Mesothelial cell of epicardium (in vitro differentiated cells): ENCODE measurements around the gene WDR38. TPM values are rescaled to one million over a fixed set of nuclear protein-coding genes. Genes with fewer than 3 reads are reported as not detected.

Source experiments
- DNase-seq, 2 experiments: peaks; one replicate each; pipeline ENCODE4 v3.0.0; 2021; ENCODE audit warnings: low spot score in 2 of 2; ENCODE audit not compliant: unreplicated experiment in 2 of 2
- H3K27ac Mint-ChIP-seq: 2 replicates; pipeline ENCODE4 v1.8.0; 2021; ENCODE audit warnings: mixed read lengths
- H3K27me3 Mint-ChIP-seq: 2 replicates; pipeline ENCODE4 v1.8.0; 2021; ENCODE audit warnings: low read depth, mixed read lengths
- H3K36me3 Mint-ChIP-seq: 2 replicates; pipeline ENCODE4 v1.8.0; 2021; ENCODE audit warnings: mixed read lengths
- H3K4me1 Mint-ChIP-seq: 2 replicates; pipeline ENCODE4 v1.8.0; 2021; ENCODE audit warnings: mixed read lengths
- H3K4me3 Mint-ChIP-seq: 2 replicates; pipeline ENCODE4 v1.8.0; 2021; ENCODE audit warnings: mild to moderate bottlenecking, moderate library complexity, mixed read lengths
- H3K9me3 Mint-ChIP-seq: 2 replicates; pipeline ENCODE4 v1.8.0; 2021; ENCODE audit warnings: mixed read lengths
- total RNA-seq: library from RNA; stranded (reverse); gene quantifications from 3 replicates; pipeline ENCODE4 v1.2.1, GENCODE V29; 2021
- TF ChIP-seq, protein P1 (sequence below): fragments of 200-600 bp; sonication (generic); IDR thresholded peaks from one replicate; pipeline ENCODE4 v1.5.0; 2021; ENCODE audit warnings: antibody characterized with exemption; ENCODE audit not compliant: unreplicated experiment

The WDR38 gene
- total RNA-seq, 1 donor from 2014 or later = not detected

- Mint-ChIP-seq H3K9me3 (no peaks in the 10 kb centered on the region), H3K27me3 (no peaks in the 10 kb centered on the region), H3K36me3 (peaks cover 6% of the 10 kb centered on the region), H3K27ac (peak overlapping the region; percentile 87), H3K4me1 (peaks cover 27% of the 10 kb centered on the region), H3K4me3 (peak overlapping the region; percentile 94)
- no peak for DNase-seq
- TF ChIP-seq, protein P1, sequence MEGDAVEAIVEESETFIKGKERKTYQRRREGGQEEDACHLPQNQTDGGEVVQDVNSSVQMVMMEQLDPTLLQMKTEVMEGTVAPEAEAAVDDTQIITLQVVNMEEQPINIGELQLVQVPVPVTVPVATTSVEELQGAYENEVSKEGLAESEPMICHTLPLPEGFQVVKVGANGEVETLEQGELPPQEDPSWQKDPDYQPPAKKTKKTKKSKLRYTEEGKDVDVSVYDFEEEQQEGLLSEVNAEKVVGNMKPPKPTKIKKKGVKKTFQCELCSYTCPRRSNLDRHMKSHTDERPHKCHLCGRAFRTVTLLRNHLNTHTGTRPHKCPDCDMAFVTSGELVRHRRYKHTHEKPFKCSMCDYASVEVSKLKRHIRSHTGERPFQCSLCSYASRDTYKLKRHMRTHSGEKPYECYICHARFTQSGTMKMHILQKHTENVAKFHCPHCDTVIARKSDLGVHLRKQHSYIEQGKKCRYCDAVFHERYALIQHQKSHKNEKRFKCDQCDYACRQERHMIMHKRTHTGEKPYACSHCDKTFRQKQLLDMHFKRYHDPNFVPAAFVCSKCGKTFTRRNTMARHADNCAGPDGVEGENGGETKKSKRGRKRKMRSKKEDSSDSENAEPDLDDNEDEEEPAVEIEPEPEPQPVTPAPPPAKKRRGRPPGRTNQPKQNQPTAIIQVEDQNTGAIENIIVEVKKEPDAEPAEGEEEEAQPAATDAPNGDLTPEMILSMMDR = no peak
These were observed 6.7 kb downstream of the WDR38 start for GRCh38 chr9:124859803-124860581.

- no peak for DNase-seq
- TF ChIP-seq, protein P1 = peak; percentile 1
- Mint-ChIP-seq H3K9me3 (no peaks in the 10 kb centered on the region), H3K4me1 (peaks cover 27% of the 10 kb centered on the region), H3K36me3 (peaks cover 6% of the 10 kb centered on the region), H3K27me3 (no peaks in the 10 kb centered on the region), H3K4me3 (peak overlapping the region; percentile 94), H3K27ac (peak overlapping the region; percentile 99)
These were observed 7.5 kb downstream of the WDR38 start for GRCh38 chr9:124860582-124861341.

DNA sequence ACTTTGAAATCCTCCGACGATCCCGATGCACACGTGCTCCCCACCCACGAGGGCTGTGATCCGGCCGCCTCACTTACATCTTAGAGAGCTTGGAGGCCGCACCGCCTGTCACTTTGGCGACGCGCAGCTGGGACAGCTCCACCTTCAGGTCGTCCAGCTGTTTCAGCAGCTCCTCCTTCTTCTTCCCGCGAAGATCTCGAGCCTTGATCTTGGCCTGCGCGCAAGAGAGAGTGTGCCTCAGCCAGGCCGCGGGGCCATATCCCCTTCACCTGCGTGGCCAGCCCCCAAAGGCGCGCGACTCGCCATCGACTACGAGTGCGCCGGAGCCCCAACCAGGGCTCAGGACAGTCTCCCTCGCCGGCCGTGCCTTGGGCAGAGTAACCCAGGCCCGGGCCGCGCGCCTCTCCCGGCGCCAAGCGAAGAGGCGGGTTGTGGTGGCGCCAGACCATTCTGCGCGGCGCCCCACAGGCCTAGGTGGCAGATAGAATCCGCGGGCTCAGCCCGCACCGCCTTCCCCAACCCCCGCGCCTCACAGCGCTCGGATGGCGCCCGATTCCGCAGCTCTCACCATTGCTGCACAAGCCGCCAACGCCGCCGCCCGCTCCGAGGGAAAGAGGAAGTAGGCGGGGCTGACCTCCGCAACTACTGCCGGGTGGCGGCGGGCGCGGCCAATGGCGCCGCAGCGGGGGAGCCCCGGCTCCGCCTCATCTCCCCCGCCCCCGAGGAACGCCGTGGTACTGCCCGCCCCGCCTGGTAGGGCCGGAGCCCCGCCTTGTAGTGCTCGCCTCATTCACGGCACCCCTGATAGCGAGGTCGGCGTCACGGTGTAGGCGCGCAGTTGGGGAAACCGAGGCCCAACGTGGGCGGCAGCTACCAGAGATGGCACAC is 8.3 kb downstream of the WDR38 start, which contains the start of the genes ARPC5L and RPL35:
ARPC5L (plus strand) TSS at position 789 of the 888 bp plus-strand sequence. CDS start 7,161 bp downstream, outside the sequence.
RPL35 (minus strand) TSS at position 616 of the 888 bp plus-strand sequence; CDS start at position 571, 45 bp downstream.
- Mint-ChIP-seq H3K27ac (peak within 1 kb of the TSS; percentile 99), H3K9me3 (no peaks in the 10 kb centered on the region), H3K4me3 (peak within 1 kb of the TSS; percentile 94), H3K27me3 (no peaks in the 10 kb centered on the region), H3K4me1 (peaks cover 27% of the 10 kb centered on the region), H3K36me3 (peaks cover 6% of the 10 kb centered on the region)
- TF ChIP-seq, protein P1 = peak; percentile 34
- peak; percentile 93 to 96 for DNase-seq

DNA sequence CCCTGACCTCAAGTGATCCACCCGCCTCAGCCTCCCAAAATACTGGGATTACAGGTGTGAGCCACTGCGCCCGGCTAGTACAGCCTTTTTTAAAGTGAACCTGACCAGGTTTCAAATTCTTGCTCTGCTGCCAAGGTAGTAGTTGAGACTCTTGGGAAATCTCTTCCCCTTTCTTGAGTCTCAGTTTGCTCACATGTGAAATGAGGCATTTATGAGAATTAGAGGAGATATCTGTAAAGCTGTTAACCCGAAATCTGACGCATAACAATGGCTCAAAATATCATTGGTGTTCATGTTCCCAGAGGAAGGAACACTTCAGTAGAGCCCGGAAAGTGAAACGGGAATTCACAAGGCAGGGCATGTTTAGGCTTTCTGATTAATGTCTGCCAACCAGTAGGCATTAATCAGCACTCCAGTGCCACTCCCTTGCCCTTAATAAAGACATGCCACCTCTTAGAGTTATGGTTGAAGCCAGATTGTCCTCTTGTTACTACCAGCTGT is 10.2 kb downstream of the WDR38 start:
- Mint-ChIP-seq H3K4me3 (peak overlapping the region; percentile 51), H3K4me1 (peaks cover 39% of the 10 kb centered on the region), H3K9me3 (no peaks in the 10 kb centered on the region), H3K36me3 (peaks cover 6% of the 10 kb centered on the region), H3K27me3 (no peaks in the 10 kb centered on the region), H3K27ac (peak overlapping the region; percentile 81)
- TF ChIP-seq, protein P1 = no peak
- DNase-seq = no peak
